B cell (primary cell): Measurements from ENCODE around the gene EEPD1. TPM values are rescaled to one million over a fixed set of nuclear protein-coding genes. Genes with fewer than 3 reads are reported as not detected.
"Not testable (repeated sequence)": the region's sequence is repeated elsewhere in the genome, so short reads cannot be mapped to it uniquely, and the experiment has no call there.

Source experiments
- ATAC-seq: fragments of 200-7000 bp; cut with Tn5 transposase; one replicate; pipeline ENCODE4 v1.10.0; 2021; ENCODE audit warnings: low read depth, mild to moderate bottlenecking, moderate number of reproducible peaks, moderate library complexity
- CTCF ChIA-PET: fragments of 350-600 bp; sonication (Branson Sonifier 250); formaldehyde crosslinking; loops from one replicate; lab custom pipeline; 2021; ENCODE audit warnings: antibody characterized with exemption, inconsistent platforms; lab: Charles Lee
- POLR2A ChIA-PET: fragments of 350-600 bp; sonication (Branson Sonifier 250); formaldehyde crosslinking; loops from one replicate; lab custom pipeline; 2021; ENCODE audit warnings: antibody characterized with exemption; lab: Charles Lee
- DNase-seq: peaks from one replicate; pipeline ENCODE4 v3.0.0; 2013
- H2AFZ ChIP-seq: 2 replicates; pipeline ENCODE4 v1.6.1; 2012; ENCODE audit warnings: mild to moderate bottlenecking, low read depth, low read length; ENCODE audit not compliant: insufficient read depth, poor library complexity, severe bottlenecking
- H3K27ac ChIP-seq, 2 donors: 1 replicate in 1 of 2; 2 replicates in 1 of 2; pipeline ENCODE4 v1.5.1; 2012 to 2013; ENCODE audit warnings: low read length in 2 of 2, mild to moderate bottlenecking in 2 of 2, moderate library complexity in 1 of 2
- H3K27me3 ChIP-seq, 4 experiments: fragments of 200-600 bp in 1 of 4; sonication (generic) in 1 of 4; replicated peaks in 1 of 4; 1 replicate in 2 of 4; 2 replicates in 2 of 4; pipeline versions ENCODE4 v1.6.1 to v1.7.0; 2013 to 2016; ENCODE audit warnings: low read length in 3 of 4, mild to moderate bottlenecking in 2 of 4, mixed read lengths in 1 of 4, moderate library complexity in 1 of 4; ENCODE audit not compliant: insufficient read depth in 4 of 4, control insufficient read depth in 3 of 4; ENCODE audit errors: control extremely low read depth in 1 of 4
- H3K36me3 ChIP-seq, 2 experiments: replicated peaks in 1 of 2; 1 replicate in 1 of 2; 2 replicates in 1 of 2; pipeline versions ENCODE4 v1.6.1 to v1.7.1; 2013; ENCODE audit warnings: low read length in 1 of 2; ENCODE audit not compliant: insufficient read depth in 2 of 2, control insufficient read depth in 1 of 2; ENCODE audit errors: control extremely low read depth in 1 of 2, extremely low read depth in 1 of 2
- H3K4me1 ChIP-seq, 2 donors: fragments of 200-600 bp in 1 of 2; sonication (generic) in 1 of 2; 1 replicate in 1 of 2; 2 replicates in 1 of 2; pipeline versions ENCODE4 v1.5.1 to v1.6.1; 2013 to 2017; ENCODE audit warnings: low read length in 2 of 2; ENCODE audit not compliant: control insufficient read depth in 2 of 2, insufficient read depth in 2 of 2
- H3K4me2 ChIP-seq: replicated peaks from 2 replicates; pipeline ENCODE3; 2012; ENCODE audit warnings: mild to moderate bottlenecking, low read depth, low read length; ENCODE audit not compliant: poor library complexity, severe bottlenecking
- H3K4me3 ChIP-seq, 5 experiments: fragments of 200-600 bp in 1 of 5; sonication (generic) in 1 of 5; 1 replicate in 3 of 5; 2 replicates in 2 of 5; pipeline versions ENCODE4 v1.5.1 to v1.7.0; 2011 to 2016; ENCODE audit warnings: low read length in 4 of 5, mild to moderate bottlenecking in 4 of 5, low read depth in 2 of 5, control low read depth in 1 of 5, moderate library complexity in 1 of 5; ENCODE audit not compliant: insufficient read depth in 1 of 5; ENCODE audit errors: control extremely low read depth in 1 of 5, extremely low read depth in 1 of 5
- H3K79me2 ChIP-seq: fragments of 200-600 bp; sonication (generic); one replicate; pipeline ENCODE4 v1.6.0; 2016; ENCODE audit warnings: low read length; ENCODE audit not compliant: control insufficient read depth, insufficient read depth
- H3K9ac ChIP-seq: fragments of 200-600 bp; sonication (generic); 2 replicates; pipeline ENCODE4 v1.6.1; 2017; ENCODE audit warnings: mild to moderate bottlenecking, low read length, moderate library complexity
- H3K9me3 ChIP-seq, 3 donors: one replicate each; pipeline versions ENCODE4 v1.6.1 to v1.7.1; 2013; ENCODE audit warnings: low read length in 2 of 3; ENCODE audit not compliant: control insufficient read depth in 2 of 3, insufficient read depth in 1 of 3; ENCODE audit errors: control extremely low read depth in 1 of 3
- H4K20me1 ChIP-seq: 2 replicates; pipeline ENCODE4 v1.6.0; 2012; ENCODE audit warnings: mild to moderate bottlenecking, low read length; ENCODE audit not compliant: insufficient read depth, control insufficient read depth, poor library complexity, severe bottlenecking
- H3K27ac Mint-ChIP-seq: one replicate; pipeline ENCODE4 v1.8.0; 2021; ENCODE audit warnings: mixed read lengths
- H3K27me3 Mint-ChIP-seq: one replicate; pipeline ENCODE4 v1.8.0; 2021; ENCODE audit warnings: mixed read lengths
- H3K4me1 Mint-ChIP-seq: one replicate; pipeline ENCODE4 v1.8.0; 2021; ENCODE audit warnings: mixed read lengths
- H3K4me3 Mint-ChIP-seq: one replicate; pipeline ENCODE4 v1.8.0; 2021; ENCODE audit warnings: mixed read lengths
- H3K9me3 Mint-ChIP-seq: one replicate; pipeline ENCODE4 v1.8.0; 2022; ENCODE audit warnings: mixed read lengths; ENCODE audit not compliant: insufficient read depth
- CTCF ChIP-seq: fragments of 200-600 bp; IDR thresholded peaks from one replicate; pipeline ENCODE4 v1.8.0; 2022; ENCODE audit warnings: antibody characterized with exemption, mild to moderate bottlenecking
- EZH2 ChIP-seq: IDR thresholded peaks from 2 replicates; pipeline ENCODE4 v1.6.1; 2012; ENCODE audit warnings: borderline replicate concordance, low read depth, mild to moderate bottlenecking, moderate library complexity, low read length; ENCODE audit not compliant: insufficient read depth, poor library complexity, severe bottlenecking
- WGBS: methylation state at CpG from one replicate; pipeline ENCODE4 v1.1.5; 2013; ENCODE audit warnings: missing lambda C conversion rate; ENCODE audit not compliant: insufficient coverage; 5-methylcytosine and 5-hydroxymethylcytosine counted together
- intact Hi-C: fragments of 100-400 bp; cut with micrococcal nuclease; formaldehyde crosslinking; loops from one replicate; pipeline ENCODE4 v1.10.0; 2022
- polyA plus RNA-seq: library from polyadenylated mRNA; depleted of rRNA; stranded (reverse); fragments of >200 nt; gene quantifications from 2 replicates; pipeline ENCODE4 v1.2.3, GENCODE V29; 2012
- total RNA-seq, 2 donors: library from RNA; stranded (reverse); fragments of 120-200 nt in 1 of 2; gene quantifications; 1 replicate in 1 of 2; 2 replicates in 1 of 2; pipeline versions ENCODE4 v1.2.3 to v1.2.4, GENCODE V29; 2013 to 2022

The EEPD1 gene
- total and polyA plus RNA-seq, 2 donors (not counting 1 experiment from before 2014, with no cell fraction given) = 0.49 to 4.1 TPM

DNA sequence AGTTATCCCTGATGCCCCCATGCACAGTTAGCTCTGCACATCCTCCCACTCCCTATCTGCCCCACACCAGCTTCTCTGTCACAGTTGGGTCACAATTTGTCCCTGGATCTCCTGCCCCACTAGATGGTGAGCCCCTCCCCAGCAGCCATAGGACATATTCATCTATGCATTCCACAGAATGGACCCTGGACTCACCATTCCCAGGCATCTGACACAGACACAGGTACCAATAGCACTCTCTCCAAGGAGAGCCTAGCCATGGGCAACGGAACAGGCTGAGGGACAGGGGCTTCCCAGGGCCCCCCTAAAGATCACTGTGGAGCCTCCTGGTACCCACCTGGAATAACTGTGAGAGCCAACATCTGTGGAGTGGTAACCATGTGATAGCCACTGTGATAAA, 34.7 kb upstream of the EEPD1 start:
- no peak overlapping the region for H3K9ac ChIP-seq
- peaks cover 0 to 7% (median 0%) of the 10 kb centered on the region in 3 donors for H3K9me3 ChIP-seq
- H3K4me2 ChIP-seq = no peak overlapping the region
- no peaks in the 10 kb centered on the region for H3K79me2 ChIP-seq
- H4K20me1 ChIP-seq = no peaks in the 10 kb centered on the region
- Mint-ChIP-seq H3K9me3 (no peaks in the 10 kb centered on the region), H3K27me3 (peaks cover 22% of the 10 kb centered on the region), H3K4me1 (no peaks in the 10 kb centered on the region), H3K27ac (no peak overlapping the region), H3K4me3 (no peak overlapping the region)
- ChIA-PET CTCF (interaction anchor here (0.9 kb wide), 1 partner anchor 201 kb away, joined by 3 read pairs; no protein-coding TSS in a partner anchor), POLR2A (no interaction called here)
- TF ChIP-seq EZH2 (no peak), CTCF (no peak)
- no peak overlapping the region for H3K4me3 ChIP-seq
- no peak overlapping the region for H3K27ac ChIP-seq
- ATAC-seq = no peak
- H2AFZ ChIP-seq = no peak overlapping the region
- peaks cover 0 to 4% (median 0%) of the 10 kb centered on the region in 4 experiments for H3K27me3 ChIP-seq
- intact Hi-C loops = no loop called here
- no peak for DNase-seq
- no peaks in the 10 kb centered on the region for H3K36me3 ChIP-seq
- H3K4me1 ChIP-seq = no peaks in the 10 kb centered on the region
- 100% methylated on average over 1 of the region's 1 CpG for WGBS

- Mint-ChIP-seq H3K27ac (no peak overlapping the region), H3K4me3 (no peak overlapping the region), H3K27me3 (peaks cover 22% of the 10 kb centered on the region), H3K9me3 (no peaks in the 10 kb centered on the region), H3K4me1 (no peaks in the 10 kb centered on the region)
- Histone ChIP-seq H3K27me3 (peaks cover 0 to 4% (median 0%) of the 10 kb centered on the region in 4 experiments), H3K4me2 (no peak overlapping the region), H3K9ac (no peak overlapping the region), H3K36me3 (no peaks in the 10 kb centered on the region), H3K4me1 (no peaks in the 10 kb centered on the region), H4K20me1 (no peaks in the 10 kb centered on the region), H2AFZ (no peak overlapping the region), H3K27ac (no peak overlapping the region), H3K79me2 (no peaks in the 10 kb centered on the region), H3K9me3 (peaks cover 0 to 7% (median 0%) of the 10 kb centered on the region in 3 donors), H3K4me3 (no peak overlapping the region)
- CTCF ChIA-PET = no interaction called here
- WGBS = 93% methylated on average over 3 of the region's 6 CpGs
- intact Hi-C loops = no loop called here
- POLR2A ChIA-PET = no interaction called here
- DNase-seq (no peak), ATAC-seq (no peak)
- TF ChIP-seq CTCF (no peak), EZH2 (no peak)
These were observed 33.9 kb upstream of the EEPD1 start for GRCh38 chr7:36119005-36119706.

- H3K9me3 ChIP-seq, H3K4me1 ChIP-seq, ATAC-seq, H3K79me2 ChIP-seq, H3K27ac ChIP-seq, H3K36me3 ChIP-seq, intact Hi-C loops, H3K9me3 Mint-ChIP-seq, H3K9ac ChIP-seq, H3K4me3 Mint-ChIP-seq, CTCF ChIA-PET, H3K27me3 ChIP-seq, H3K4me3 ChIP-seq, H2AFZ ChIP-seq, DNase-seq, POLR2A ChIA-PET, H3K27ac Mint-ChIP-seq, H4K20me1 ChIP-seq, H3K4me2 ChIP-seq, H3K4me1 Mint-ChIP-seq: not testable (repeated sequence)
- WGBS = 91% methylated on average over 12 of the region's 13 CpGs
- H3K27me3 Mint-ChIP-seq = peaks cover 22% of the 10 kb centered on the region
These were observed 32.9 kb upstream of the EEPD1 start for GRCh38 chr7:36119983-36120646.
